Smooth muscle cell of trachea (primary cell): ENCODE measurements around the gene RDM1. TPM values are rescaled to one million over a fixed set of nuclear protein-coding genes. Genes with fewer than 3 reads are reported as not detected.

Experiments
- total RNA-seq: library from RNA; depleted of rRNA; stranded (reverse); fragments of >200 nt; gene quantifications from 2 replicates; pipeline ENCODE4 v1.2.1, GENCODE V29; 2014

RDM1 gene, protein sequence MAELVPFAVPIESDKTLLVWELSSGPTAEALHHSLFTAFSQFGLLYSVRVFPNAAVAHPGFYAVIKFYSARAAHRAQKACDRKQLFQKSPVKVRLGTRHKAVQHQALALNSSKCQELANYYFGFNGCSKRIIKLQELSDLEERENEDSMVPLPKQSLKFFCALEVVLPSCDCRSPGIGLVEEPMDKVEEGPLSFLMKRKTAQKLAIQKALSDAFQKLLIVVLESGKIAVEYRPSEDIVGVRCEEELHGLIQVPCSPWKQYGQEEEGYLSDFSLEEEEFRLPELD
- total RNA-seq, result 0.66 and 0.87 TPM in 2 replicates

DNA sequence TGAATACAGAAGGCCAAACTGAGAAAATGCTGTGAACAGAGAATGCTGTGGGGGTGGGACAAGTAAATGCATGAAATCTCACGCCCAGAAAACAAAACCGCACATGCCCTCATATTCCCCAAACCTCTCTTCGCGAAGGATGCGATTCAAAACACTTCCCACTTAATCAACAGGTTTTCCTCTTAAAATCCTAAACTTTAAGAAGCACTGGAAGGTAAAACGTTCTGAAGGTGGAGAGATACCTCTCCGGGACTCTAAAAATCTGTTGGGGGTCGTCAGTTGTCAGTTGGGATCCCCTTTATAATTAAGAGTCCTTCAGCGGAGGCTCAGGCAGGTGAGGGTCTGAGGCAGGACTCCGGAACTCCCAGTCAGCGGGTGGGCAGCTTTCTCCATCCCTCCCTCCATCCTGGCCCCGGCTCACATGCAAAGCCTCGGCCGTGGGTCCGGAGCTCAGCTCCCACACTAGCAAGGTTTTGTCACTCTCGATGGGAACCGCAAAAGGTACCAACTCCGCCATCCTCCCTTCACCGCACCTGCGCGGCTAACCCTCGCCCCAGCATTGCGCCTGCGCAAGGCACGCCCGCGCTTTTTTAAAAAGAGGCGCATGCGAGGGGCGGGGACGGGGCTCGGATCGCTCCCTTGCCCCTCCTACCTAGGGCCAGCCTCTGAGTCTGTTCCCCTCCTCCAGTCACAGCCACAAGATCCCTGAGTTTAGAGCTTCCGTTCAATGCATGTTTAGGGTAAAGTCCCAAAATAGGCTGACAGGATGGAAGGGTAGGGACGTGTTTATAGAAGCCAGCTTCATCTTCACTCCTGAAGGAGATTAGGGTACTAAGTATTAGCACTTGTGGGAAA, at the start of gene RDM1:
Gene RDM1, minus strand, starts transcription at position 563 of the 855 bp plus-strand sequence. Its CDS starts 46 bp downstream, at position 517.

DNA sequence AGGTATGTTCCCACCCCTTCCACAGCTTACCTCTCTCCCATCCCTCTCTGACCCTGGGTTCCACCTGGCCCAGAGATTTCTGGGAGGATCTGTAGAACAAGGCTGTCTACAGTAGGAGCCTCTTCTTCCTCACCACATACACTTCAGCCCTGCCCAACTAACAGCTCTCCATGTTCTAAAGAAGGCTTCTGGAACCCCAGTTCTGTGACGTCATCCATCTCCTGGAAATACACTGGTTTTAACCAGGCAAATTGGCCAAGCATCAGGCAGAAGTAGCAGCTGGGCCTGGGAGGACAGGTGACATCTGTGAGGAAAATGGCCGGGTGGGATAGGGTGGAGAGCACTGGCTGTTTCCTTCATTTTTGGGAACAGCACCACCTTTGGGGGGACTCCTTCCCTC, 13.0 kb upstream of the RDM1 start, which contains the start of gene LYZL6:
Gene LYZL6, minus strand, starts transcription at position 177 of the 400 bp plus-strand sequence. CDS start 4,357 bp downstream, outside the sequence.

DNA sequence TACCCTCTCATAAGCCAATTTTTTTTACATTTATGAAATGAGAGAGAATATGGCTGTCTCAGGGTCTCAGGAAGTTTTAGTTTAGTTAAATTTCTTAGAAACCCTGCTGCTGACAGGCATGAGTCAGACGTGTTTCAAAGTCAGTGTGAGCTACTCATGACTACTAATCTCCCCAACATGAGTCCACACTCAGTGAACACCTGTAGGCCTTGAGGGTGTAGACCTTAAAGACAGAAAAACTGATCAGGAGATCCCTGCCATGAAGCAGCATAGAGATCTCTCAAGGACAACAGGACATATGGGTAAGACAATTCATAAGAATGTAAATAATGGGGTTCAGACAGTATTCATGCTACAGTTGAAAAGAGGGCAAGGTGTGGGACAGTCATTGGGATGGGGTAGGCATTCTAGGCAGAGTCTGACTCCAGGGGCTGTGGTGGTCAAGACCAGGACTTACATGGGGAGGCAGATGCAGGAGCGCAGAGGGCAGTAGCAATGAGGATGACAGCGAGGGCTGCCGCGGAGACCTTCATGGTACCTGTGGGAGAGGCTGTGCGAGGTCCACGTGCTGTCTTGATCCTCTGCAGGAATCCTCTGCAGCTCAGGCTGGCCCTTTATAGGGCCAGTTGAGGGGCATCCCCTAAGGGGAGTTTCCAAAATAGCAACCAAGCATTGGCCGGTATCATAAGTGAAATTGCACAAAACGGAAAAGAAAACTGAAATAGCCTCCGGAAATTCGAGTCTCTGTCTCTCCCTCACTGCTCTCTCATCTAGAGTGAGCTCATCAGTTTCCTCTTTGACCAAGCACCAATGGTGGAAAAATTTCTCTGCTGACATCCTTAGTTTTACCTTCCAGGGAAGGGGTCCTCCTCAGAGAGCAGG, 50.6 kb downstream of the RDM1 start, which contains the start of gene CCL5:
Gene CCL5, minus strand, starts transcription at position 588 of the 882 bp plus-strand sequence.

DNA sequence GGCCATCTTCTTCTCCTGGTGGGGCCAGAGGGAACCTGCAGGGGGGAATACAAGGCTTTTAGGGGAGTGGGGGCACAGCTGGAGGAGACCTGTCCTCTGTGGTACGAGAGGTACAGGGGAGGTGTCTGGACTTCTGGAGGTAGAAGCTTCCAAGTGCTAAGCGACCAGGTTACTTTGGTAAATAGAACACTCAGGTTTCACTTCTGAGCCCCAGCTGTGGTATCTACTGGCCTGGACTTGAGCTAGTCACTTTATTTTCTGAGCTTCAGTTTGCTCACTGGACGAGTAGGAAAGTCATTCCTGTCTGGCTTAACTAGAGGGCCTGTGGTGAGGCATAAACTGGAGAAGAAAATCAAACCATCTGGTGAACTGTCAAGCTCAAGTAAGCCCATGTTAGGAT, 61.8 kb downstream of the RDM1 start, which contains the start of gene HEATR9:
Gene HEATR9, minus strand, starts transcription at position 155 of the 400 bp plus-strand sequence. Its CDS starts 149 bp downstream, at position 6.

Other genes with a start within 250 kb of the RDM1 start
- 0.58 and 4.6 TPM in 2 replicates for gene RASL10B, start 199.1 kb downstream of the RDM1 start, total RNA-seq
- not detected in 2 replicates for gene GAS2L2, start 177.5 kb downstream of the RDM1 start, total RNA-seq
- not detected in 2 replicates for gene C17orf50, start 169.9 kb downstream of the RDM1 start, total RNA-seq
- gene MMP28, start 135.1 kb downstream of the RDM1 start, total RNA-seq, result 1.2 TPM in 1 of 2 replicates, not detected in the other
- 52.8 and 62.8 TPM in 2 replicates for gene TAF15, start 121.3 kb downstream of the RDM1 start, total RNA-seq
- gene HEATR9, start 61.9 kb downstream of the RDM1 start, total RNA-seq, result not detected in 2 replicates
- gene CCL5, start 50.4 kb downstream of the RDM1 start, total RNA-seq, result 0.50 TPM in 1 of 2 replicates, not detected in the other
- gene LYZL6, start 12.9 kb upstream of the RDM1 start, total RNA-seq, result not detected in 2 replicates
- not detected in 2 replicates for gene CCL16, start 50.7 kb upstream of the RDM1 start, total RNA-seq
- gene CCL14, start 56.0 kb upstream of the RDM1 start, total RNA-seq, result under 0.01 TPM in 1 of 2 replicates, not detected in the other
- gene CCL15, start 70.8 kb upstream of the RDM1 start, total RNA-seq, result not detected in 2 replicates
- gene CCL23, start 87.2 kb upstream of the RDM1 start, total RNA-seq, result not detected in 2 replicates
- gene CCL18, start 133.5 kb upstream of the RDM1 start, total RNA-seq, result not detected in 2 replicates
- gene CCL3, start 159.4 kb upstream of the RDM1 start, total RNA-seq, result not detected in 2 replicates
- not detected in 2 replicates for gene CCL4, start 173.1 kb upstream of the RDM1 start, total RNA-seq
- 1.5 and 3.6 TPM in 2 replicates for gene TBC1D3B, start 245.9 kb upstream of the RDM1 start, total RNA-seq